ENCODE measurements around the gene RFXANK.

Gene RFXANK

GRCh38 chr19:19205416-19206410 is 13.7 kb downstream of the RFXANK start:
- TF ChIP-seq, protein P1, sequence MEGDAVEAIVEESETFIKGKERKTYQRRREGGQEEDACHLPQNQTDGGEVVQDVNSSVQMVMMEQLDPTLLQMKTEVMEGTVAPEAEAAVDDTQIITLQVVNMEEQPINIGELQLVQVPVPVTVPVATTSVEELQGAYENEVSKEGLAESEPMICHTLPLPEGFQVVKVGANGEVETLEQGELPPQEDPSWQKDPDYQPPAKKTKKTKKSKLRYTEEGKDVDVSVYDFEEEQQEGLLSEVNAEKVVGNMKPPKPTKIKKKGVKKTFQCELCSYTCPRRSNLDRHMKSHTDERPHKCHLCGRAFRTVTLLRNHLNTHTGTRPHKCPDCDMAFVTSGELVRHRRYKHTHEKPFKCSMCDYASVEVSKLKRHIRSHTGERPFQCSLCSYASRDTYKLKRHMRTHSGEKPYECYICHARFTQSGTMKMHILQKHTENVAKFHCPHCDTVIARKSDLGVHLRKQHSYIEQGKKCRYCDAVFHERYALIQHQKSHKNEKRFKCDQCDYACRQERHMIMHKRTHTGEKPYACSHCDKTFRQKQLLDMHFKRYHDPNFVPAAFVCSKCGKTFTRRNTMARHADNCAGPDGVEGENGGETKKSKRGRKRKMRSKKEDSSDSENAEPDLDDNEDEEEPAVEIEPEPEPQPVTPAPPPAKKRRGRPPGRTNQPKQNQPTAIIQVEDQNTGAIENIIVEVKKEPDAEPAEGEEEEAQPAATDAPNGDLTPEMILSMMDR (IDR thresholded peaks at IDR 0.05) = no peak

- TF ChIP-seq, protein P1 (IDR thresholded peaks at IDR 0.05) = no peak
Observed at GRCh38 chr19:19206938-19207337, 14.9 kb downstream of the RFXANK start.

- TF ChIP-seq, protein P1 (IDR thresholded peaks at IDR 0.05) = no peak
Observed at GRCh38 chr19:19207637-19208572, 15.8 kb downstream of the RFXANK start.

- TF ChIP-seq, protein P1 (IDR thresholded peaks at IDR 0.05) = no peak
Observed at GRCh38 chr19:19209372-19209771, 17.3 kb downstream of the RFXANK start.

DNA sequence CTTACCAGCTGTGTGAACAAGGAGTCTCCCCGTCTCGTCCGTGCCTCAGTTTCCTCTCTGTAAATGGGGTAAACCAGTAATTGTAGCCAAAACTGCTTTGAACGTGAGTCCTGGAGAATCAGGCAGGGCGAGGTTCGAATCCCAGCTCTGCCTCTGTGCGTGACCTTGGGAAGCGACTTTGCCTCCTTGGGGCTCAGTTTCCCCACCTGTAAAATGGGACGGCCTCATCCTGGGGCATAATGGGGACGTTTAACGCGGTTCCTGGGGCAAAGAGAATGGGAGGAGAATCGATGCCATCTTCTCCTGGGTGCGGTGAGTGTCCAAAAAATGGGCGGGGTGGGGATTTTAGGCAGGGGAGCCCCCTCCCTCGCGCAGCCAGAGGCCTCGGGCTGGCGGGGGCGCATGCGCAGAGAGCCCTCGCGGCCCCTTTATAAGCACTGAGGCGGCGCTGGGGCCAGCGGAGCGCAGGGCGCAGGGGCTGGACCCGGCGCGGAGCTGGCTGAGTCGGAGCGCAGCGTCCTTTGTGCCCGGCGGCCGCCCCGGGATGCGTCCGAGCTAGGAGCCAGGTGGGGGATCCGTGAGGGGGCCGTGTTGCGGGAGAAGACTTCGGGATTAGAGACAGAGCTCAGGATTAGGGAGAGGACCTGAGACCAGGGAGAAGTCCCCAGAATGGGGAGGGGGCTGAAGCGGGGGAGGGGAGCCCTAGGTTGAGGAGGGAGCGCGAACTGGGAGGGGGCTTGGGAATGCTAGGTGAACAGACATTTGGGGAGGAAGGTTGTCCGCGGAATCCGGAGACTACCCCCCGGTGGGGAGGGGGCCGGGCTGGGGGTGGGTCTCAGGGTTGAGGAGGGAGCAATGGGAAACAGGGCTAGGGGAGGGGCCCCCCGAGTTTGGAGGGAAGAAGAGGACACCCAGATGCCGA is 19.7 kb downstream of the RFXANK start, which contains the start of gene NCAN:
NCAN (plus strand) TSS at position 460 of the 922 bp plus-strand sequence. CDS start 4,996 bp downstream, outside the sequence.
- TF ChIP-seq, protein P1 (IDR thresholded peaks at IDR 0.05) = no peak

DNA sequence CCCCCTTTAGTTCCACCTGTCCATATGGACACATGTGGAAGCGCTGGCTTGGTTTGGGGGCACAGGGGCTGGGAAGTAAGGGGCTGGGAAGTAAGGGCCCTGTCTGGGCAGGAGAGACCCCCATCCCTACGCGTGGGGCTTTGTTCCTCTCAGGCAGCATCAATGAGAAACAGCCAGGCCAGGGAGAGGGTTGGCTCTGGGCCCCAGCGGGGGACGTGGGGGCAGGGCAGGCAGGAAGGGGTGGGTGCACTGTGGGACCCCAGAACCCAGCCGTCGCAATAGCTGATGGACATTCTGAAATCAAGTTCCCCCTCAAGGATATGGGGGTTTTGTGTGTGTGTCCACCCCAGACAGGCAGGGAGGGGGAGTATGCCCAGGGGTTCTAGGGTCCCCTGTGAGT is 20.9 kb downstream of the RFXANK start:
- TF ChIP-seq, protein P1 (IDR thresholded peaks at IDR 0.05) = no peak
